ENCODE results near the gene OR2F1.

- TF ChIP-seq POLR2AphosphoS5 (IDR thresholded peaks at IDR 0.05; ENCODE audit: low read depth, low read length) (no peak), SIN3A (IDR thresholded peaks at IDR 0.05; ENCODE audit: borderline replicate concordance, insufficient read depth, low read length) (no peak), TAF1 (IDR thresholded peaks at IDR 0.05; ENCODE audit: borderline replicate concordance, insufficient read depth, low read length) (no peak), FOXP2 (optimal IDR thresholded peaks at IDR 0.05; ENCODE audit: borderline replicate concordance, extremely low read depth, extremely low read length, insufficient read depth) (no peak)
- TF ChIP-seq, protein P1, sequence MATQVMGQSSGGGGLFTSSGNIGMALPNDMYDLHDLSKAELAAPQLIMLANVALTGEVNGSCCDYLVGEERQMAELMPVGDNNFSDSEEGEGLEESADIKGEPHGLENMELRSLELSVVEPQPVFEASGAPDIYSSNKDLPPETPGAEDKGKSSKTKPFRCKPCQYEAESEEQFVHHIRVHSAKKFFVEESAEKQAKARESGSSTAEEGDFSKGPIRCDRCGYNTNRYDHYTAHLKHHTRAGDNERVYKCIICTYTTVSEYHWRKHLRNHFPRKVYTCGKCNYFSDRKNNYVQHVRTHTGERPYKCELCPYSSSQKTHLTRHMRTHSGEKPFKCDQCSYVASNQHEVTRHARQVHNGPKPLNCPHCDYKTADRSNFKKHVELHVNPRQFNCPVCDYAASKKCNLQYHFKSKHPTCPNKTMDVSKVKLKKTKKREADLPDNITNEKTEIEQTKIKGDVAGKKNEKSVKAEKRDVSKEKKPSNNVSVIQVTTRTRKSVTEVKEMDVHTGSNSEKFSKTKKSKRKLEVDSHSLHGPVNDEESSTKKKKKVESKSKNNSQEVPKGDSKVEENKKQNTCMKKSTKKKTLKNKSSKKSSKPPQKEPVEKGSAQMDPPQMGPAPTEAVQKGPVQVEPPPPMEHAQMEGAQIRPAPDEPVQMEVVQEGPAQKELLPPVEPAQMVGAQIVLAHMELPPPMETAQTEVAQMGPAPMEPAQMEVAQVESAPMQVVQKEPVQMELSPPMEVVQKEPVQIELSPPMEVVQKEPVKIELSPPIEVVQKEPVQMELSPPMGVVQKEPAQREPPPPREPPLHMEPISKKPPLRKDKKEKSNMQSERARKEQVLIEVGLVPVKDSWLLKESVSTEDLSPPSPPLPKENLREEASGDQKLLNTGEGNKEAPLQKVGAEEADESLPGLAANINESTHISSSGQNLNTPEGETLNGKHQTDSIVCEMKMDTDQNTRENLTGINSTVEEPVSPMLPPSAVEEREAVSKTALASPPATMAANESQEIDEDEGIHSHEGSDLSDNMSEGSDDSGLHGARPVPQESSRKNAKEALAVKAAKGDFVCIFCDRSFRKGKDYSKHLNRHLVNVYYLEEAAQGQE (IDR thresholded peaks at IDR 0.05; ENCODE audit: insufficient read depth in 1 of 2, low read depth in 2 of 2, low read length in 2 of 2), result no peak
Observed at GRCh38 chr7:144006692-144007042, 52.0 kb downstream of the OR2F1 start.
